Vagina (tissue), 2 donors: Measurements from ENCODE around the gene ZNF599.

Experiments used
- POLR2A ChIP-seq, 2 donors: fragments of 450-650 bp; IDR thresholded peaks; one replicate each; pipeline ENCODE4 v1.6.1; 2017; ENCODE audit warnings: antibody characterized with exemption in 2 of 2, mild to moderate bottlenecking in 2 of 2, moderate library complexity in 2 of 2
- POLR2AphosphoS5 ChIP-seq, 2 donors: sonication (generic); formaldehyde crosslinking; IDR thresholded peaks; one replicate each; pipeline ENCODE4 v1.9.0; 2017; ENCODE audit warnings: antibody characterized with exemption in 2 of 2, mild to moderate bottlenecking in 2 of 2, low read depth in 1 of 2; ENCODE audit not compliant: insufficient read depth in 1 of 2
- TF ChIP-seq, protein P1 (sequence below), 3 experiments: fragments of 450-650 bp in 2 of 3; fragments of 200-600 bp in 1 of 3; sonication (generic) in 1 of 3; IDR thresholded peaks; one replicate each; pipeline ENCODE4 v1.5.1; 2017 to 2019; ENCODE audit warnings: antibody characterized with exemption in 3 of 3, mild to moderate bottlenecking in 2 of 3, moderate library complexity in 2 of 3

DNA sequence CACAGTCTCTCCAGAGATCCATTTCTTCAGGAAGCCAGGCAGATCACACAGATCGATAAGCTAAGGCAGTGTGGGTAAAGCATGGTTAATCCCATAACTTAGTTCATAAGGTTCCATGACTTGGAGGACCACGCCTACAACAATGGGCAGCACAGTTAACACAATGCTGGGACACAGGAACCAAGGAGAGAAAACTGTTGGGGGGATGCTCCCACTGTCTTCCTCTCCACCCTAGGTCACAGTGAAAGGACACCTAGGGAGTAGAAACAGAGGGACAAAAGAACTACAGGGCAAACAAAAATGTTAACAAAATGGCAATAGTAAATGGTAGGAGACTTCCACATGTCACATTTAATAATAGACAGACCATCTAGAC, 59.8 kb downstream of the ZNF599 start:
- TF ChIP-seq, protein P1, sequence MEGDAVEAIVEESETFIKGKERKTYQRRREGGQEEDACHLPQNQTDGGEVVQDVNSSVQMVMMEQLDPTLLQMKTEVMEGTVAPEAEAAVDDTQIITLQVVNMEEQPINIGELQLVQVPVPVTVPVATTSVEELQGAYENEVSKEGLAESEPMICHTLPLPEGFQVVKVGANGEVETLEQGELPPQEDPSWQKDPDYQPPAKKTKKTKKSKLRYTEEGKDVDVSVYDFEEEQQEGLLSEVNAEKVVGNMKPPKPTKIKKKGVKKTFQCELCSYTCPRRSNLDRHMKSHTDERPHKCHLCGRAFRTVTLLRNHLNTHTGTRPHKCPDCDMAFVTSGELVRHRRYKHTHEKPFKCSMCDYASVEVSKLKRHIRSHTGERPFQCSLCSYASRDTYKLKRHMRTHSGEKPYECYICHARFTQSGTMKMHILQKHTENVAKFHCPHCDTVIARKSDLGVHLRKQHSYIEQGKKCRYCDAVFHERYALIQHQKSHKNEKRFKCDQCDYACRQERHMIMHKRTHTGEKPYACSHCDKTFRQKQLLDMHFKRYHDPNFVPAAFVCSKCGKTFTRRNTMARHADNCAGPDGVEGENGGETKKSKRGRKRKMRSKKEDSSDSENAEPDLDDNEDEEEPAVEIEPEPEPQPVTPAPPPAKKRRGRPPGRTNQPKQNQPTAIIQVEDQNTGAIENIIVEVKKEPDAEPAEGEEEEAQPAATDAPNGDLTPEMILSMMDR (IDR thresholded peaks at IDR 0.05): no peak
- TF ChIP-seq POLR2A (IDR thresholded peaks at IDR 0.05) (no peak), POLR2AphosphoS5 (IDR thresholded peaks at IDR 0.05; ENCODE audit: insufficient read depth in 1 of 2, low read depth in 1 of 2) (no peak)
